ENCODE data around the gene KBTBD13.

GRCh38 chr15:65028338-65028737 is 48.2 kb upstream of the KBTBD13 start:
- TF ChIP-seq CTCF (optimal IDR thresholded peaks at IDR 0.05 in 1 of 3, IDR thresholded peaks at IDR 0.05 in 1 of 3, conservative IDR thresholded peaks at IDR 0.05 in 1 of 3; ENCODE audit: extremely low read depth in 1 of 3, insufficient read depth in 2 of 3, low read length in 3 of 3), result no peak
- no peak for TF ChIP-seq EZH2 (IDR thresholded peaks at IDR 0.05; ENCODE audit: low read length)

Measured in keratinocyte (primary cell).